Neural cell (in vitro differentiated cells): ENCODE data around the gene SIPA1. TPM values are rescaled to one million over a fixed set of nuclear protein-coding genes. Genes with fewer than 3 reads are reported as not detected.
"Not testable (repeated sequence)": the region's sequence is repeated elsewhere in the genome, so short reads cannot be mapped to it uniquely, and the experiment has no call there.

Source experiments
- H2AFZ ChIP-seq: fragments of 200-600, 300-800 bp; sonication (generic), shearing (Covaris generic); 2 replicates; pipeline ENCODE4 v1.6.0; 2014; ENCODE audit warnings: low read depth, mild to moderate bottlenecking, antibody characterized with exemption, low read length, moderate library complexity
- H3F3A ChIP-seq: fragments of 200-600 bp; shearing (Covaris generic); 2 replicates; pipeline ENCODE4 v1.6.1; 2016; ENCODE audit warnings: mild to moderate bottlenecking, moderate library complexity, mixed read lengths, antibody characterized with exemption, low read length; ENCODE audit not compliant: insufficient read depth, poor library complexity, severe bottlenecking
- H3K27ac ChIP-seq: fragments of 200-600, 300-800 bp; sonication (generic), shearing (Covaris generic); 2 replicates; pipeline ENCODE4 v1.5.1; 2014; ENCODE audit warnings: mild to moderate bottlenecking, low read length, moderate library complexity
- H3K27me3 ChIP-seq: fragments of 300-800, 200-600 bp; sonication (generic), shearing (Covaris generic); 2 replicates; pipeline ENCODE4 v1.6.0; 2014; ENCODE audit warnings: mild to moderate bottlenecking, low read depth, low read length, moderate library complexity; ENCODE audit not compliant: insufficient read depth
- H3K36me3 ChIP-seq: fragments of 300-800, 200-600 bp; sonication (generic), shearing (Covaris generic); 2 replicates; pipeline ENCODE4 v1.5.1; 2014; ENCODE audit warnings: mild to moderate bottlenecking, antibody characterized with exemption, low read length, moderate library complexity; ENCODE audit not compliant: insufficient read depth
- H3K4me2 ChIP-seq: fragments of 300-800, 200-600 bp; sonication (generic), shearing (Covaris generic); 2 replicates; pipeline ENCODE4 v1.6.0; 2014; ENCODE audit warnings: mild to moderate bottlenecking, low read length
- H3K4me3 ChIP-seq: fragments of 300-800, 200-600 bp; sonication (generic), shearing (Covaris generic); 2 replicates; pipeline ENCODE4 v1.5.1; 2014; ENCODE audit warnings: mild to moderate bottlenecking, low read length, moderate library complexity
- H3K79me2 ChIP-seq: fragments of 200-600 bp; shearing (Covaris generic); replicated peaks from 2 replicates; pipeline ENCODE4 v1.6.0; 2014; ENCODE audit warnings: mild to moderate bottlenecking, low read length, moderate library complexity; ENCODE audit not compliant: insufficient read depth
- H3K9ac ChIP-seq: fragments of 300-800, 200-600 bp; sonication (generic), shearing (Covaris generic); 2 replicates; pipeline ENCODE4 v1.6.1; 2016; ENCODE audit warnings: mild to moderate bottlenecking, low read length, mixed read lengths
- H3K9me2 ChIP-seq: fragments of 200-600 bp; shearing (Covaris generic); 2 replicates; pipeline ENCODE4 v1.6.1; 2016; ENCODE audit warnings: mild to moderate bottlenecking, low read length, mixed read lengths; ENCODE audit not compliant: insufficient read depth
- H3K9me3 ChIP-seq: fragments of 200-600, 300-800 bp; sonication (generic), shearing (Covaris generic); 2 replicates; pipeline ENCODE4 v1.6.1; 2016; ENCODE audit warnings: mild to moderate bottlenecking, mixed run types, low read length, moderate library complexity, mixed read lengths
- H4K20me1 ChIP-seq: fragments of 200-600 bp; shearing (Covaris generic); 2 replicates; pipeline ENCODE4 v1.6.1; 2016; ENCODE audit warnings: mild to moderate bottlenecking, mixed run types; ENCODE audit not compliant: insufficient read depth
- CTCF ChIP-seq: fragments of 450-650 bp; IDR thresholded peaks from 2 replicates; pipeline ENCODE4 v1.5.1; 2014; ENCODE audit warnings: antibody characterized with exemption, mild to moderate bottlenecking, moderate library complexity; ENCODE audit not compliant: poor library complexity, severe bottlenecking
- EP300 ChIP-seq: fragments of 450-650 bp; conservative IDR thresholded peaks from 2 replicates; pipeline ENCODE4 v1.6.1; 2014; ENCODE audit warnings: antibody characterized with exemption, mild to moderate bottlenecking, moderate library complexity; ENCODE audit not compliant: poor library complexity, severe bottlenecking
- EZH2 ChIP-seq: fragments of 200-600, 300-800 bp; shearing (Covaris generic), sonication (generic); IDR thresholded peaks from 2 replicates; pipeline ENCODE4 v1.6.1; 2014; ENCODE audit warnings: antibody characterized with exemption, low read length, borderline replicate concordance, mild to moderate bottlenecking; ENCODE audit not compliant: insufficient read depth, poor library complexity, severe bottlenecking
- MXI1 ChIP-seq: fragments of 450-650 bp; conservative IDR thresholded peaks from 2 replicates; pipeline ENCODE4 v1.6.1; 2014; ENCODE audit warnings: antibody characterized with exemption, mild to moderate bottlenecking; ENCODE audit not compliant: poor library complexity, severe bottlenecking
- POLR2AphosphoS5 ChIP-seq: IDR thresholded peaks from 2 replicates; pipeline ENCODE4 v1.6.1; 2012
- RAD21 ChIP-seq: fragments of 450-650 bp; conservative IDR thresholded peaks from 2 replicates; pipeline ENCODE4 v1.6.1; 2014; ENCODE audit warnings: antibody characterized with exemption, mild to moderate bottlenecking, moderate library complexity
- REST ChIP-seq: IDR thresholded peaks from 2 replicates; pipeline ENCODE4 v1.6.1; 2012; ENCODE audit warnings: borderline replicate concordance
- SMC3 ChIP-seq: fragments of 450-650 bp; conservative IDR thresholded peaks from 2 replicates; pipeline ENCODE4 v1.6.1; 2014; ENCODE audit warnings: antibody characterized with exemption, mild to moderate bottlenecking, moderate library complexity; ENCODE audit not compliant: poor library complexity
- TAF1 ChIP-seq: IDR thresholded peaks from 2 replicates; pipeline ENCODE4 v1.6.1; 2012; ENCODE audit warnings: low read depth
- polyA plus RNA-seq: library from polyadenylated mRNA; depleted of rRNA; stranded (reverse); fragments of >200 nt; gene quantifications from 2 replicates; pipeline ENCODE4 v1.2.3, GENCODE V29; 2014

Gene SIPA1
- polyA plus RNA-seq, 1 donor from 2014 or later = 6.5 TPM

GRCh38 chr11:65691847-65692246 lies 53.9 kb downstream of the SIPA1 start:
- not testable (repeated sequence) for H3K9me3 ChIP-seq, H2AFZ ChIP-seq, H3K36me3 ChIP-seq, H3K4me3 ChIP-seq, H4K20me1 ChIP-seq, H3K79me2 ChIP-seq, H3F3A ChIP-seq, H3K4me2 ChIP-seq, H3K9ac ChIP-seq, H3K27me3 ChIP-seq, H3K9me2 ChIP-seq, H3K27ac ChIP-seq

- Histone ChIP-seq H3K27me3 (no peaks in the 10 kb centered on the region), H3K9ac (no peak overlapping the region), H3K36me3 (no peaks in the 10 kb centered on the region), H4K20me1 (no peaks in the 10 kb centered on the region), H3F3A (no peaks in the 10 kb centered on the region), H3K4me3 (no peak overlapping the region), H3K4me2 (no peak overlapping the region), H3K9me2 (no peaks in the 10 kb centered on the region), H2AFZ (no peak overlapping the region), H3K9me3 (no peaks in the 10 kb centered on the region), H3K79me2 (no peaks in the 10 kb centered on the region), H3K27ac (no peak overlapping the region)
- TF ChIP-seq SMC3 (no peak), TAF1 (no peak), MXI1 (no peak), EP300 (no peak), REST (no peak), EZH2 (no peak)
Observed at GRCh38 chr11:65692367-65692766, 54.5 kb downstream of the SIPA1 start.

GRCh38 chr11:65695459-65696241 lies 57.7 kb downstream of the SIPA1 start:
- no peaks in the 10 kb centered on the region for H4K20me1 ChIP-seq
- no peaks in the 10 kb centered on the region for H3K9me2 ChIP-seq
- H3K27ac ChIP-seq = no peak overlapping the region
- H3K36me3 ChIP-seq = no peaks in the 10 kb centered on the region
- no peaks in the 10 kb centered on the region for H3K79me2 ChIP-seq
- no peak overlapping the region for H3K4me2 ChIP-seq
- H3K27me3 ChIP-seq = no peaks in the 10 kb centered on the region
- no peaks in the 10 kb centered on the region for H3F3A ChIP-seq
- H3K9ac ChIP-seq = no peak overlapping the region
- H3K9me3 ChIP-seq = no peaks in the 10 kb centered on the region
- H3K4me3 ChIP-seq = no peak overlapping the region
- H2AFZ ChIP-seq = no peak overlapping the region
- TF ChIP-seq SMC3 (no peak), CTCF (no peak), MXI1 (no peak), EP300 (no peak), TAF1 (no peak), REST (no peak), POLR2AphosphoS5 (no peak), RAD21 (no peak), EZH2 (no peak)
